ENCODE results near the gene GRIK2. TPM values are rescaled to one million over a fixed set of nuclear protein-coding genes. Genes with fewer than 3 reads are reported as not detected.

The GRIK2 gene
- total RNA-seq, 1 donor from 2014 or later, result 1.8 TPM

DNA sequence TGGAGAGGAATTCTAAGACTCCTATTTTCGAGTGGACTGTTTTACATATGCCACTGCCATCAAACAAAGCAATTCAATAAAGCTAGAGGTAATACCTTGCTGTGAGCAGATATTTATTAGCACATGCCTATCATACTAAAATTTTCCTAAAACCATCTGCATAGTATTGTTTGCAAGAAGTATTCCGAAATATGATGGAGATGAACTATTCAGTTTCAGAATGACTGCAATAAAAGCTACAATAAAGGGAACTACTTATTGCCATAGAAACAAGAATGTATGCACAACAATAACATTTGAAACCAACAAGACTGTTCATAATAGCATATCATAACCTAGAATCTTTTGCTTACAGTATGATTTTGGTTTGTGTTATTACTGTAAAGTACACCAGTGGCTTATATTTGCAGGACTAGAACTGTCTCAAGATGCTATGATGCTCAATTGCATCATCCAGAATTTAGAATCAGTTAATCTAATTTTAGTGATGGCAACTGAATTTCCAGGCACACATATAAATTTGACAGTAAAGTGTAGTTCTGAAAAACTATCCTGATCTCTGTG is 144.3 kb downstream of the GRIK2 start:
- DNase-seq (ENCODE audit: low spot score), result no peak

DNA sequence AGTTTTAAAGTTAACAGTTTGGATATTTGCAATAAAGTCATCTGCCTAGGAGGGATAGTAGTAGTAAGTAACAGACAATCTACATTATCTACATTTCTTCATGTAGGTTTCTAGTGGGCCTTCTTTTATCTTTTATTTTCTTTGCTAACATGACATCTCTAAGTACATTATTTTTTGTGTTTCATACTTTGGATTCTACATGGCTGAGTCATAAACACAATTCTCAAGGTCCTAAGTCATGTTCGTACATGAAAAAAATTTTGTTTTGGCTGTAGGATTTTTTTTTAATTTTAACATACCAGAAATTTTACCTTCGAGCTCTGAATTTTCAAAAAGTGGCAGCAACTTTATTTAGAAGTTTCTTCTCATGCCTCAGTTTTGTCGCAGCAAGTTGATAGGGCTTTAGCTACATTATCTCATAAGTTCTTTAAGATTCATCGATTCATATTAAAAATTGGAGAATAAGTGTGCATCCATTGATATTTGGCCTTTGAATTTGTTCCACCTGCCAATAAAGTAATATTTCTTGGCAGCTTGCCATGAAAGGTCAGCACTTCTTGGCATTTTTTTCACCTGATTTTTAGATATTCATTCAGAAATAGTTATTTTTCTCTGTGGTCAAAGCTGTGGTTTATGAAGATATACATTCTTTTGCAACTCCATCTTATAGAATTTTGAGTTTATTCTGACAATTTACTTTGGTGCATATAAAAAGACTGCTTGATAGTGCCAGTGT is 146.2 kb downstream of the GRIK2 start:
- no peak for DNase-seq (ENCODE audit: low spot score)

DNA sequence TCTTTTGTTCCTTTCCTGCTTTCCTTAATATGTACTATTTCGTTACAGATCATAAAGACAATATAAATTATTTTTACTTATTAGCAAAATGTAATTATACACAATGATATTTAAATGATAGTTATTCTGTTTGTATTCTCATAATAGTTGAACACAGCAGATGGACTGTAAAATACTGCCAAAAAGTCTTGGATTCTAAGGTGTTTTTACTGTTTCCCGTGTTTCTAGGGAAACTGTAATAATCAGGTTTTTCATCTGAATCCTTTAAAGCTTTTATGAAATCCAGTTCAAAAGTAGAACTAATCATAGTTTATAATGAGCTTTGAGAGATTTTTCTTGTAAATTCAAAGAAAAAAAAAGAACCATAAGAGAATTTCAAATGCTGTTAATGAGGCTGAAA is 148.4 kb downstream of the GRIK2 start:
- no peak for DNase-seq (ENCODE audit: low spot score)

DNA sequence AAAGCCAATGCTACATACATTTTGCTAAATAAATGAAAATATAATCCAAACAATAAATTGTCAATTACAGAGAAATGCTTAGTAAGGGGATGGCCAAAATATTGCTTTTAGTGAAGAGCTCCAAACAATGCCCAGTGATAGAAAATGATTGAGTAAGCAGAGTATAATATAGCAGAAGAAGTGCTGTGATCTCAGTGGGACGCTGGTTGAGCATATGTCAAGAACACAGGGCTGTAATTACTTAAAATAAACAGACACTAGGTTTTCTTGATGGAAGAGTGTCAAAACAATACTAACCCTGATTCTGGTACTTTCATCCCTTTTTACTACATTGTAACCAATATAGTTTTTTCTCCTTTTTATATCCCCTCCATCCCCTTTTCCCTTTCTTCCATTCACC is 150.3 kb downstream of the GRIK2 start:
- no peak for DNase-seq (ENCODE audit: low spot score)

DNA sequence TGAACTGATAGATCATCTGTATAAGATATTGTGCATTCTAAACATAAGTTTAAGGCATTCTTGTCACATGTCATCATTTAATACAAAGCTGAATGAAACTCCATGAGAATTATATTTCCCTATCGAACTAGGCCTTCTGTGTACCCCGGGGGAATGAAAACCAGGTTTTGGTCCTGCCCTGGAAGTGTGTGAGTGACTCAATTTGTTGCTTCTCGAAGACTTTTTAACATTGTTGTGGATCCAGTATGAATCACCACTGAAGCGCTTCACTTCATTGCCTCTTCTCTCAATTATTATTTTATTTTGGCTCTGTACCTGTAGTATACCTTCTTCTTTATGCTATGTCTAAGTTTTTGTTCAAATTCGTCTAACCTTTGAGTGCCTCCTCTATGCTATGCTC is 150.8 kb downstream of the GRIK2 start:
- no peak for DNase-seq (ENCODE audit: low spot score)

DNA sequence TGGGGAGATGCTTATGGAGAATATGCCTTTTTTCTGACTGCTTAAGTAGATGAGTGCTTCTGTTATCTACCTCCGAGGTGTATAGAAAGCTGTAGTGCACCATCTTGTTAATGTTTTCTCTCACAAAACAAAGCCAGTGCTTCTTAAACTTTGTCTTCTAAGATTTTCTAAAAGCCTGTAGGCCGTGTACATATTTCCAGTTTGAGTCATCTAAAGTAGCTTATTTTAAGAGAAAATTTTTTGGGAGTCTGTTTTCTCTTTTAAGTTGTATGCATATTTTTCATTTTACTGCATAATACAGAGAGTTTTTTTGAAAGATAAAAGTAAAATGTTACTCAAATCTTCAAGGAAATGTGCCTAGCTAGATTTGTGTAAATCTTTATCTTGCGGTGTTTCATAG is 151.7 kb downstream of the GRIK2 start:
- no peak for DNase-seq (ENCODE audit: low spot score)

DNA sequence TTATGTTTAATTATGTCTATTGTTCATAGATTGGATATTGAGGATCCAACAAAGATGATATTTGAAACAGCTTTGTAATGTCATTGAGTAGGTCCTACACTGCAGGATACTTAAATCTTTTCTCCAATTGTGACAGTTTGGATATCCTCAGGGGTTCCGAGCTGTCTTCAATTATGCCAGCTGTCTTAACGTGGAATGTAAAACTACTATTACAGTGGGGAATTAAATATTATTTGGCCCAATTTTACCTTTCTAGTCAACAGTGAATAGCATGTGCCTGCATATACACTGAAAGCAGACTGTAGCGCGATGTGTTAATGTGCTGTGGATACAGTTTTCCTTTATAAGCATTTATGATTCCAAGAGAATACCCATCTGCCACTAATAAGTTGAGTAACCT is 156.9 kb downstream of the GRIK2 start:
- no peak for DNase-seq (ENCODE audit: low spot score)

DNA sequence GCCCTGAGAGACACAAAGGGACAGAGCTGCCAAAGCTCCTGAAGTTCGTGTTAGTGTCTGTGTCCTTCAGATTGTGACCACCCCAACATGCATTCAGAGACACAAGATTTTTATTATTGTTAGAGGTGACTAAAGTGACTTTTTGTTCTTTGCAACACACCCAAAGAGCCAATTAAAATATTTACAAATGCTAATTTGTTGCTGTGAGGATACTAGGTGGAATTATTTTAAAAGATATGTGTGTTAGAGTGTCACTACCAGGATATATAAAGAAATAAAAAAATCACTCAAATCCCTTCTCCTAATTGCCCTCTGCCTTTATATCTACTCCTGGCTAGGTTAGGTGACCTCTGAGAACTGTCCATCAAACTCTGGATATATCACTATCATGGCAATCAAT is 160.7 kb downstream of the GRIK2 start:
- no peak for DNase-seq (ENCODE audit: low spot score)

DNA sequence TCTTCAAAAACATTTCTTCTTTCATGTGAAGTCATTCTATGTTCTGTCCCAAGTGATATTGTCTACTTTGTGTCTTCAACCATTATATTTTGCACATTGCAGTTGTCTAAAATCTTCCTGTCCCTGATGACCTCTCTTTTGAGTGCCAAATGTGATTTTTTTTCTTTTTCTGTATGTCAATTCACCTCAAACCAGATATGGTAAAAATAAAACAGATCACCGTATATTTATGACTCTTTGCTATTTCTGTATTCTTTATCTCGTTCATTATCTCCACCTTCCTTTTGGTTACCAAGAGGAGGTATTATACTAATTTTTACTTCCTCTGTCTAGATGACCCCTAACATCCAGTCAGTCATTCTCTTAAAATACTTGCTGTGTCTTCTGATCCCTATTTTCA is 165.2 kb downstream of the GRIK2 start:
- no peak for DNase-seq (ENCODE audit: low spot score)

DNA sequence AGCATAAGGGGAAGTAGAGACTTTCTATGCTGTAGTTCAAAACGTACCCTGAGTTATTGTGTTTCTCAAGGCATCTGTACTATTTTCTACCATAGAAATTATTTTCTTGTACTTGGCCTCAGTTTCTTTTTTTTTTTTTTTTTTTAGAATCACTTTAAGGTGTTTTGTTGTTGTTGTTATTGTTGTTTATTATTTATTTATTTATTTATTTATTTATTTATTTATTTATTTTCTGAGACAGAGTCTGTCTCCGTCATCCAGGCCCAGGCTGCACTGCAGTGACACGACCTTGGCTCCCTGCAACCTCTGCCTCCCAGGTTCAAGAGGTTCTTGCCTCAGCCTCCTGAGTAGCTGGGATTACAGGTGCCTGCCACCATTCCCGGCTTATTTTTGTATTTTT is 179.1 kb downstream of the GRIK2 start:
- DNase-seq (ENCODE audit: low spot score), result no peak

DNA sequence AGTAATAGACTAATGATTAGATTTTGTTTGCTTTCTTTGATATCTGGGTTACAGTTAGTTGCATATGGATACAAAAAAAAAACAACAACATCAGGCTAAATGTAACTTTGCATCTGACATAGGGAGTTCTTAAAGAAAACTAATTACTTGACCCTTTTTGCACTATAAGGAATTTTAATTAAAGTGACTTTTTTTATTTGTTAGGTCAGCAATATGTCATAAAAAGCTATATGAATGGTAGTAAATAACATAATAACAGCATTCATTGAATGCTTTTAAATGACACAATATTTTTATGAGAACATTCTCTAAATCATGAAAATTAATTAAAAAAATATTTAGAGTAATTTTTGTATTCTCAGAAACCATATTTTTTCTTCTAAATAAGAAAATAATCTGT is 183.6 kb downstream of the GRIK2 start:
- DNase-seq (ENCODE audit: low spot score), result no peak

DNA sequence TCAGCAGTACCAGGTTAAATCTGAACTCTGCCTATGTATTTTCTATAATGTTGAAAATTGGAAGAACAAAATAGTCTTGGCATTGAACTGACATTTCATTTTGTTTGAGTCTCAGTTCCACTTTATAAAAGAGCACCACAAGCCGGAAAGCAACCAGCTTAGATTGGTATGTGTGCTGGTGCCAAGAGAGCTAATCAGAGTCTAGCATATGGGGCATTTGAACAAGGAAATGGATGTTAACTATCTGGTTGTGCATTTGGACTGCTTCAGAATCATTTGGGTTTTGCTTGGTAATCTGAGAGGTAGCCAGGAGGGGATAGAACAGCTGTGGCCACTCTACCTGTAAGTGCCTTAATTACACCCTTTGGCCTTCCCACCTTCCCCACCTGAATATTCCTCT is 184.8 kb downstream of the GRIK2 start:
- no peak for DNase-seq (ENCODE audit: low spot score)

DNA sequence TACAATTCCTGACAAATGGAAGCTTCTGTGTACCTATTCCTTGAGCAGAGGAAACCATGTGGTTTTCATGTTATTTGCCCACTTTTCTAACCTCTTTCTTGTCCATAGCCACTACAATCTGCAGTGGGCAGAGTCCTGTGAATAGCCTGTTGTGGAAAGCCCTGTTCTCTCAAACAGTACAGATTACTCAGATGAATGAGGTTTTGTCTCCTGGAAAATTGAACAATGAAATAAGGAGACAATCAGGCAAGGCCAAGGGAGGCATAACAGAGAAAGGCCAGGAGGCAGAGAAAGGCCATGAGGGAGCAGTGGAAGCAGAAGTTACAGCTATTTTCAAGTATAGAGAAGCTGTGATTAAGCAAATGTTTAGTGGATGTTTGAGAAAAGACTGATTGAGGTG is 189.3 kb downstream of the GRIK2 start:
- DNase-seq (ENCODE audit: low spot score), result no peak

DNA sequence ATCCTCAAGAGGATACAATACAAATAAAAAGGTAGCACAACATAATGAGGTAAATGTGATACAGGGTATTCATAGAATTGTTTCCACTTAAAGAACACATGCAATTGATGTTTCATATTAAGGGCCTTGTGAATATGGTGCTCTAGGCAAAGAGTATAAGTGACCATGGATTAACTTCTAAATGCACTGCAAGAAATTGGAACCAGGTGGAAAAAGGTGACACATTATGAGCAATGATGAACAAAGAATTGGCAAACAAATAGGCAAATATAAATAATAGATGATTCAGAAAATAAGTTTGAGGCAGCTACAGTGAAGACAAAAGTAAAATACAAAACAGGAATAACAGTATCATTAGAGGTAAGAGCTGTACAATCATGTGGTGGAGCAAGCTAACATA is 192.0 kb downstream of the GRIK2 start:
- no peak for DNase-seq (ENCODE audit: low spot score)

DNA sequence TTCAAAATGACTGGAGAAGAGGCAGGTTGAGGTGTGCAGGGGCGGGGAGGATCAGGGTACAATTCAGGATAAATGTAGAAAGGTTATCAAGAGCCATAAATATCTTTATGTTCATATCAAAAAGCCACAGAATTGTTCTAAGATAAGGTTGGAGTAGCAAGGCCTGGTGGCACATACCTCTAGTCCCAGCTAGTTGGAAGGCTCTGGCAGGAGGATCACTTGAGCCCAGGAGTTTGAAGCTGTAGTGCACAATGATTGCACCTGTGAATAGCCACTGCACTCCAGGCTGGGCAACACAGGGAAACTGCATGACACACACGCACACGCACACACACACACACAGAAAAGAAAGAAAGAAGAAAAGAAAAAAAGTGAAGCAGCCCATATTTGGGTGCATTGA is 194.8 kb downstream of the GRIK2 start:
- no peak for DNase-seq (ENCODE audit: low spot score)

DNA sequence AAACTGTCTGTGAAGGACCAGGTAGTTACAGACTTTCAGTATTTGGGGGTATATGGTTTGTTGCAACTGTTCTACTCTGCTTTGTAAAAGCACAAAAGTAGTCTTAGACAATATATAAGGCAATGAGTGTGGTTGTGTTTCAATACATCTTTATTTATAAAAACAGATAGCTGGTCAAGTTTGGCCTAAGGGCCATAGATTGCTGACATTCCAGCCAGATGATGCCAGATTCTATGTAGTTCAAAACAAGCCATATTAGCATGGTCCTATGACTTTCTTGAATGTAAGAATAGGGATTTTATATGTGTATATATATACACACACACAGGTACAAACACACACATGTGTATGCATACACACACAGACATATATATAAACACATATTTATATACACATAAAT is 201.8 kb downstream of the GRIK2 start:
- DNase-seq (ENCODE audit: low spot score), result no peak

DNA sequence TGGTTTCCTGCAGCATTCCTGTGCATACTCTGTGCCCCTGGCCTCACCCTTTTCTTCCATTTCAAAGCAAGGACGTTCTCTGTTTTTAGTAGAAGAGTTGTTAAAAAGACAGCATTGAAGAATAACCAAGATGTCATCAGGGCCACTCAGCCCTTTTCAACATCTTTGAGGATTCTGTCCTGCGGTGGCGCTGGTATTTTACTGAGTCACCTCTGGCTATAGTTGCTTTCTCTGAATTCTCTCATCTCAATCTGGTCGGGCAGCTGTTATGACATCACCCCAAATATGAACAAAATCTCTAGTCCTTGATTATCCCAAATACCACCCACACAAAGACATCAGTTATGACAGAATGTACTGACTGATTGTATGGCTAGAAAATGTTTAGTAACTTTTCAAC is 204.2 kb downstream of the GRIK2 start:
- DNase-seq (ENCODE audit: low spot score), result no peak

DNA sequence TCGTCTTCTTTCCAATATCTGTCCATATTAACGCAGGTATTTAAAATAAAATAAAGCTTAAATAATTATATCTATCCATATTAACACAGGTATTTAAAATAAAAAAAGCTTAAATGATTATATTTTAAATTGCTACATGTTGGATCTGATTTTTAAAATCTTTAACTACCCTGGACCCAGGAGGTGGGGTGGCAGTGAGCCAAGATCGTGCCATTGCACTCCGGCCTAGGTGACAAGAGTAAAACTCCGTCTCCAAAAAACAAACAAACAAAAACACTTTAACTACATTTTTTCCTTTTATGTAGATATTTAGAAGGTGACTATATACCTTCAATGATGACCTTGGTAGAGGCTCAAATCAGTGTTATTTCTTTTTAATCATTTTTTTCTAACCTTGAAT is 211.9 kb downstream of the GRIK2 start:
- DNase-seq (ENCODE audit: low spot score), result no peak

DNA sequence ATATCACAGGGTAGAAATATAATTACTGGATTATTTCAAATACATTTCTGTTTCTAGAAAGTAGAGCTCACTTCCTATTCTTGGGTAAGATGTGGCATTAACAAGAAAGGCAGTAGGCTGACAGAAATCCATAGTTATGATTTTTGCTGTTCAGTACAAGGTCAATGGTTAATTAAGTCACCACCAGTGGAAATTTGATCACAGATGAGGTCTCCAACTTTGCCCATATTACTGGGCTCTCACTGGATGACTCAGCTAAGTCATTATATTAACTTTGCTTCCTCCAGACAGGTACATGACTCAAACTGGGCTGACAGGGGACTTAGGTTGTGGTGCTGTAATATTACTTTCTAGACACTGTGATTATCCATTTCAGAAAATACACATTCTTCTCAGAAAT is 212.4 kb downstream of the GRIK2 start:
- DNase-seq (ENCODE audit: low spot score), result no peak

DNA sequence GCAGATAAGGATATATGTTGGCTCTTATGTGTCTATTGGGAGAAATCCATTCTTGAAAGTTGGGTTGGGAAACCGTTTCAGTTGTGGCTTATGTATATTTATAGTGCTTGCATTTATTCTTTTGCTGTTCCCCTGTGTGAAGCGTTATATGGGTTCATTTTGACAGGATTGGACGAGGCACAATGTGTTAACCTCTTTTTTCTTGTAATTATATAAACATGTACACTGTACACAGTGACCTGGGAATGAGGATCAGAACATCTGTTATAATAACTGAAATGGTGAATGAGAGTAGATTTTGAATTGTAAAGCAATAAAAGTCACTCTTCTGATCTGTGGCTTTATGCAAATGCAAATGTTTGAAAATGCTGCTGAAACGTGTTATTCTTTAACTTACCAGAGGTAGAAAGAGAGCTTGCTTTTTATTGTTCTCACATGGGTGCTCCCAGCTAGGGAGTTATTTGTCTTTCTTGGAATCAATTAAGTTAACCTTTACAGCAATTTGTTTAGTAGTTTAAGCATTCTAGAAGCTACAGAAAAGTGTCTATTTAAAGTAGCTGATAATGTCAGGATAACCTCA is 213.7 kb downstream of the GRIK2 start:
- DNase-seq (ENCODE audit: low spot score), result no peak

DNA sequence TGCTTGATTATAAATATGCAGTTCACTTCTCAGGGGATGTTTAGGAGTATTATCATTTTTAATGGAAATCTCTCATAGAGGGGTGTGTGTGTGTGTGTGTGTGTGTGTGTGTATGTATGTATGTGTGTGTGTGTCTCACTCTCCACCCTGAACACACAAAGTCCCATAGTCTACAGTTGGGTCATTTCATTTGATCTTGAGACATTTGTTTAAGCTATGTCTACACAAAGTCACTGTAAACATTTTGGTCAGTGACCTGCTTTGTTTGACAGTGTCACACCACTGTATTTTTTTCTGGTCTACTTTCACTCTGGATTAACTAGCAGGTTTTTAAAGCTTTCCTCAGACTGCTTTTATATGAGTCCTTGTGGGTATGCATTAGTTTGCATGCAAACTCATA is 215.2 kb downstream of the GRIK2 start:
- DNase-seq (ENCODE audit: low spot score), result no peak

DNA sequence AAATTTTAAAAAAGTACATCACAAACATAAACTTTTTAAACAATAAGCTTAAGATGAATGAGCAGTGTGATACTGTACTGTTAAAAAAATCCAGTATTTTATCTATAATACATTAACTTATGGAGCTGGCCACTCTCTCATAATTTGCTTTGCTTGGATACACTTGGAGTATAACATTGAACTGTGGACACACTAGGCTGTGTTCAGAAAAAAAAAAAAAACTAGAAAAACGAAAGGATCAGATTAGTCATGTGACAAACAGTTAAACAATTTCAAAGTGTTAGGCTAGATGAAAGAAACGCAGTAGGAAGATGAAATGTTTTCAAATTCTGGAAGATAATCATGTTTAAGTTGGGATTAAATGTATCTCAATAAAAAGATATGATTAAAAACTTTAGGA is 220.0 kb downstream of the GRIK2 start:
- DNase-seq (ENCODE audit: low spot score), result no peak

DNA sequence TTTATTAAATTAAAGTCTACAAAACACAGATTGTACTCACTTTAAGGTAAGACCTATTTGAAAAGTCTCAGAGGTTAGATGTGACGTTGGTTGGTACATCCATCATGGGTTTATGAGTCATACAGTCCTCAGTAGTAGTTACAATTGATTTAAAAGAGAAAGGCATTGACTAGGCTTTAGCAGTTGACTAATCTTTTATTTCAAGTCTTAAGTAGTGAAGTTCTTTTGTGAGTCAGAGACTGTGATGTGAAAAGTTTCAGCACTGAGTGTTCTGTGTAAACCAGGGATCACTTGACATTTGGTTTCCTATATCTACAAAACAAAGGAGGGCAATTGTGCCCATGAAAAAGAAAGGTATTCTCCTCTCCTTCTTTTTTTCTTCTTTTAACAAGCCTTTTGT is 221.3 kb downstream of the GRIK2 start:
- no peak for DNase-seq (ENCODE audit: low spot score)

DNA sequence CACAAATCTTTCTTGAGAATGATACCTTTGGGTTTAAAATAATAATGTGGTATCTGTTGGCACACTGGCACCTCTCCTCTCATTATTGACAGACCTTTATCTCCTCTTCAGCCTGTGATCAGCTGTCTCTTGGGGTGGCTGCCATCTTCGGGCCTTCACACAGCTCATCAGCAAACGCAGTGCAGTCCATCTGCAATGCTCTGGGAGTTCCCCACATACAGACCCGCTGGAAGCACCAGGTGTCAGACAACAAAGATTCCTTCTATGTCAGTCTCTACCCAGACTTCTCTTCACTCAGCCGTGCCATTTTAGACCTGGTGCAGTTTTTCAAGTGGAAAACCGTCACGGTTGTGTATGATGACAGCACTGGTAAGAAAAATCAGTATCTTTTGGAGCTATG is 232.8 kb downstream of the GRIK2 start:
- no peak for DNase-seq (ENCODE audit: low spot score)

All from ureter (tissue), 1 donor.